GM12878 (cell line): ENCODE measurements around the gene BBS2. TPM values are rescaled to one million over a fixed set of nuclear protein-coding genes. Genes with fewer than 3 reads are reported as not detected.

Source experiments
- ATAC-seq: fragments of 200-7000 bp; cut with Tn5 transposase; 3 replicates; pipeline ENCODE4 v1.9.1; 2020; ENCODE audit warnings: mild to moderate bottlenecking, moderate library complexity
- Bru-seq: library from RNA; stranded (reverse); fragments of 400-500 nt; gene quantifications from one replicate; lab custom pipeline; 2021; lab: Mats Ljungman, UMichigan
- BruChase-seq, 2 experiments: library from RNA; stranded (reverse); fragments of 400-500 nt; gene quantifications; one replicate each; lab custom pipeline; 2021; lab: Mats Ljungman, UMichigan
- BruUV-seq: library from RNA; stranded (reverse); fragments of 400-500 nt; replicated peaks from 2 replicates; lab custom pipeline; 2021; lab: Mats Ljungman, UMichigan
- CTCF ChIA-PET: fragments of 300-600 bp; sonication (Branson Sonifier 250); formaldehyde crosslinking; extraction: SDS; loops from one replicate; lab custom pipeline; 2021; ENCODE audit warnings: inconsistent platforms; lab: Yijun Ruan, JAX
- POLR2A ChIA-PET: fragments of 350-600 bp; formaldehyde crosslinking; extraction: SDS; loops from one replicate; lab custom pipeline; 2021; ENCODE audit warnings: inconsistent platforms; lab: Charles Lee
- RAD21 ChIA-PET: fragments of 300-600 bp; sonication (Branson Sonifier 250); formaldehyde crosslinking; loops from one replicate; lab custom pipeline; 2023; ENCODE audit warnings: antibody characterized with exemption; ENCODE audit not compliant: unreplicated experiment; lab: Charles Lee
- SMC1A ChIA-PET: fragments of 300-600 bp; sonication (Branson Sonifier 250); formaldehyde crosslinking; loops from one replicate; lab custom pipeline; 2023; ENCODE audit not compliant: unreplicated experiment, uncharacterized antibody; lab: Charles Lee
- DNase-seq: peaks from one replicate; pipeline ENCODE4 v3.0.0-alpha.2; 2011; ENCODE audit warnings: low read depth, low spot score
- FAIRE-seq: peaks from 3 replicates; lab custom pipeline; 2011; peaks lifted over from hg19 to GRCh38; lab: Jason Lieb, UNC
- H2AFZ ChIP-seq: 2 replicates; pipeline ENCODE4 v1.6.0; 2011; ENCODE audit warnings: low read depth, low read length, control low read depth; ENCODE audit not compliant: control insufficient read depth
- H3K27ac ChIP-seq: 2 replicates; pipeline ENCODE4 v1.5.1; 2011; ENCODE audit warnings: control low read depth; ENCODE audit not compliant: control insufficient read depth, insufficient read depth
- H3K27me3 ChIP-seq, 2 experiments: replicated peaks in 1 of 2; 2 replicates each; pipeline versions ENCODE4 v1.6.0 to v1.6.1; 2011; ENCODE audit warnings: low read length in 1 of 2; ENCODE audit not compliant: control insufficient read depth in 2 of 2, insufficient read depth in 2 of 2
- H3K36me3 ChIP-seq, 2 experiments: 2 replicates each; pipeline ENCODE4 v1.5.1; 2011; ENCODE audit warnings: low read length in 1 of 2; ENCODE audit not compliant: control insufficient read depth in 2 of 2, insufficient read depth in 2 of 2
- H3K4me1 ChIP-seq: 2 replicates; pipeline ENCODE4 v1.6.1; 2011; ENCODE audit warnings: mild to moderate bottlenecking, low read length, moderate library complexity, mixed read lengths; ENCODE audit not compliant: control insufficient read depth, insufficient read depth
- H3K4me2 ChIP-seq: 2 replicates; pipeline ENCODE4 v1.6.0; 2011; ENCODE audit warnings: control low read depth; ENCODE audit not compliant: control insufficient read depth, insufficient read depth
- H3K4me3 ChIP-seq: fragments of 200-600 bp; sonication (generic); 2 replicates; pipeline ENCODE4 v1.5.1; 2016
- H3K79me2 ChIP-seq: 2 replicates; pipeline ENCODE4 v1.6.0; 2011; ENCODE audit warnings: low read length; ENCODE audit not compliant: control insufficient read depth, insufficient read depth
- H3K9ac ChIP-seq: 2 replicates; pipeline ENCODE4 v1.8.0; 2011; ENCODE audit warnings: low read length, control low read depth, mixed read lengths; ENCODE audit not compliant: control insufficient read depth, insufficient read depth
- H3K9me3 ChIP-seq: replicated peaks from 3 replicates; pipeline ENCODE4 v1.5.1; 2011; ENCODE audit warnings: mild to moderate bottlenecking, low read length; ENCODE audit not compliant: control insufficient read depth, insufficient read depth
- H4K20me1 ChIP-seq: 2 replicates; pipeline ENCODE4 v1.6.0; 2011; ENCODE audit not compliant: control insufficient read depth, insufficient read depth
- CBX5 ChIP-seq: sonication (generic); IDR thresholded peaks from 2 replicates; pipeline ENCODE4 v1.6.1; 2016; ENCODE audit warnings: low read depth, moderate library complexity, mild to moderate bottlenecking, inconsistent platforms
- CREB1 ChIP-seq: IDR thresholded peaks from 2 replicates; pipeline ENCODE4 v1.6.1; 2012; ENCODE audit warnings: low read depth, mild to moderate bottlenecking, inconsistent platforms
- EED ChIP-seq: sonication (generic); IDR thresholded peaks from 2 replicates; pipeline ENCODE4 v1.6.1; 2016; ENCODE audit warnings: antibody characterized with exemption, low read depth
- FOS ChIP-seq: IDR thresholded peaks from 3 replicates; pipeline ENCODE4 v1.6.1; 2011; ENCODE audit warnings: borderline replicate concordance; ENCODE audit not compliant: insufficient read length; ENCODE audit errors: extremely low read depth
- HSF1 ChIP-seq: fragments of 150-350 bp; IDR thresholded peaks from 2 replicates; pipeline ENCODE4 v1.6.1; 2014; ENCODE audit warnings: mild to moderate bottlenecking, low read depth, low read length
- LARP7 ChIP-seq: fragments of 450-650 bp; IDR thresholded peaks from 2 replicates; pipeline ENCODE4 v1.6.1; 2017; ENCODE audit warnings: mild to moderate bottlenecking
- MTA2 ChIP-seq: fragments of 450-650 bp; IDR thresholded peaks from 2 replicates; pipeline ENCODE4 v1.6.1; 2016; ENCODE audit warnings: low read depth, mild to moderate bottlenecking, moderate library complexity
- NFXL1 ChIP-seq: fragments of 450-650 bp; IDR thresholded peaks from 2 replicates; pipeline ENCODE4 v1.6.1; 2017; ENCODE audit warnings: antibody characterized with exemption, mild to moderate bottlenecking, borderline replicate concordance
- RAD51 ChIP-seq: fragments of 450-650 bp; IDR thresholded peaks from 2 replicates; pipeline ENCODE4 v1.6.1; 2016; ENCODE audit warnings: moderate library complexity, mild to moderate bottlenecking, inconsistent platforms
- SMAD5 ChIP-seq: IDR thresholded peaks from 2 replicates; pipeline ENCODE4 v1.6.1; 2016; ENCODE audit warnings: antibody characterized with exemption, low read depth
- SUZ12 ChIP-seq: fragments of 200-600 bp; sonication (generic); IDR thresholded peaks from one replicate; pipeline ENCODE4 v1.6.1; 2018; ENCODE audit warnings: antibody characterized with exemption, mild to moderate bottlenecking; ENCODE audit not compliant: unreplicated experiment
- TAF1 ChIP-seq: IDR thresholded peaks from 2 replicates; pipeline ENCODE4 v1.6.1; 2011; ENCODE audit warnings: mild to moderate bottlenecking, low read depth, low read length, borderline replicate concordance
- WGBS: methylation state at CpG from one replicate; pipeline ENCODE4 v1.1.6; 2016; ENCODE audit warnings: low lambda C conversion rate; ENCODE audit not compliant: insufficient replicate concordance, insufficient coverage; ENCODE audit errors: missing lambda C conversion rate; 5-methylcytosine and 5-hydroxymethylcytosine counted together
- in situ Hi-C: fragments of 300-500 bp; cut with MboI; formaldehyde crosslinking; loops from 9 replicates; pipeline ENCODE4 v1.14.3; 2018; ENCODE audit warnings: mixed read lengths
- intact Hi-C: fragments of 100-400 bp; cut with micrococcal nuclease; formaldehyde crosslinking; loops from one replicate; pipeline ENCODE4 v1.14.2; 2022; ENCODE audit not compliant: unreplicated experiment
- long read RNA-seq, 2 experiments: library from polyadenylated mRNA; unstranded; transcript quantifications; one replicate each; pipeline ENCODE4 v2.0.0, GENCODE V29; 2019 to 2020
- polyA minus RNA-seq, 3 experiments: library from RNA; depleted of rRNA, polyadenylated mRNA; stranded (reverse); fragments of >200 nt; gene quantifications; 2 replicates each; pipeline ENCODE4 v1.2.3, GENCODE V29; 2011
- polyA plus RNA-seq, 11 experiments: library from polyadenylated mRNA; depleted of rRNA in 4 of 11; unstranded in 6 of 11; stranded (reverse) in 5 of 11; fragments of >200 nt; fragmentation: Nextera tagmentation in 4 of 11; fragmentation: Illumina TruSeq in 1 of 11; extraction: Ambion mirVana in 4 of 11; extraction: Trizol in 1 of 11; gene quantifications; 1 replicate in 1 of 11; 2 replicates in 10 of 11; pipeline versions ENCODE4 v1.2.1 to v1.2.3, GENCODE V29; 2011 to 2016; ENCODE audit warnings: inconsistent platforms in 2 of 11, missing spikeins in 2 of 11, low read depth in 1 of 11
- total RNA-seq, 4 experiments: library from RNA; depleted of rRNA in 3 of 4; stranded (reverse); fragments of >200 nt in 3 of 4; fragmentation: Illumina TruSeq in 1 of 4; extraction: Trizol in 1 of 4; gene quantifications; 2 replicates each; pipeline versions ENCODE4 v1.2.1 to v1.2.3, GENCODE V29; 2013 to 2021
- TF ChIP-seq, protein P1 (sequence below): fragments of 450-650 bp; IDR thresholded peaks from 2 replicates; pipeline ENCODE4 v1.6.1; 2016; ENCODE audit warnings: mild to moderate bottlenecking

The BBS2 gene, protein sequence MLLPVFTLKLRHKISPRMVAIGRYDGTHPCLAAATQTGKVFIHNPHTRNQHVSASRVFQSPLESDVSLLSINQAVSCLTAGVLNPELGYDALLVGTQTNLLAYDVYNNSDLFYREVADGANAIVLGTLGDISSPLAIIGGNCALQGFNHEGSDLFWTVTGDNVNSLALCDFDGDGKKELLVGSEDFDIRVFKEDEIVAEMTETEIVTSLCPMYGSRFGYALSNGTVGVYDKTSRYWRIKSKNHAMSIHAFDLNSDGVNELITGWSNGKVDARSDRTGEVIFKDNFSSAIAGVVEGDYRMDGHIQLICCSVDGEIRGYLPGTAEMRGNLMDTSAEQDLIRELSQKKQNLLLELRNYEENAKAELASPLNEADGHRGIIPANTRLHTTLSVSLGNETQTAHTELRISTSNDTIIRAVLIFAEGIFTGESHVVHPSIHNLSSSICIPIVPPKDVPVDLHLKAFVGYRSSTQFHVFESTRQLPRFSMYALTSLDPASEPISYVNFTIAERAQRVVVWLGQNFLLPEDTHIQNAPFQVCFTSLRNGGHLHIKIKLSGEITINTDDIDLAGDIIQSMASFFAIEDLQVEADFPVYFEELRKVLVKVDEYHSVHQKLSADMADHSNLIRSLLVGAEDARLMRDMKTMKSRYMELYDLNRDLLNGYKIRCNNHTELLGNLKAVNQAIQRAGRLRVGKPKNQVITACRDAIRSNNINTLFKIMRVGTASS
- 48.6 and 53.6 TPM in 2 replicates for total RNA-seq (2013; cell fraction: nucleolus; rRNA removed)
- 12.5 and 17.6 TPM in 2 replicates for total RNA-seq (2014; rRNA removed)
- 16.3 and 16.5 TPM in 2 replicates for total RNA-seq (2014; rRNA removed; fragmentation: Illumina TruSeq; extraction: Trizol)
- 10.0 and 10.5 TPM in 2 replicates for total RNA-seq (2021)
- 9.3 TPM for polyA plus RNA-seq (2011; ENCODE audit: low read depth)
- 38.3 and 49.5 TPM in 2 replicates for polyA plus RNA-seq (2011; rRNA removed)
- 15.8 and 18.2 TPM in 2 replicates for polyA plus RNA-seq (2011; cell fraction: cytosol; rRNA removed)
- polyA plus RNA-seq (2011; cell fraction: nucleus; rRNA removed), result 53.6 and 56.8 TPM in 2 replicates
- polyA plus RNA-seq (2012), result 14.6 and 20.0 TPM in 2 replicates
- polyA plus RNA-seq (2014; fragmentation: Illumina TruSeq; extraction: Trizol), result 14.6 and 16.2 TPM in 2 replicates
- polyA plus RNA-seq (2014; fragmentation: Nextera tagmentation; extraction: Ambion mirVana), result 1 to 10 TPM; 4.9 to 8.4 TPM
- 13.2 and 17.1 TPM in 2 replicates for polyA plus RNA-seq (2014; rRNA removed)
- 10 to 100 TPM; 18.9 to 24.6 TPM for polyA plus RNA-seq (2016; fragmentation: Nextera tagmentation; extraction: Ambion mirVana)
- 13.4 and 32.1 TPM in 2 replicates for polyA minus RNA-seq (2011; rRNA and poly(A)+ RNA removed)
- 11.6 and 12.6 TPM in 2 replicates for polyA minus RNA-seq (2011; cell fraction: cytosol; rRNA and poly(A)+ RNA removed)
- 12.2 and 15.1 TPM in 2 replicates for polyA minus RNA-seq (2011; cell fraction: nucleus; rRNA and poly(A)+ RNA removed)
- Bru-seq, nascent RNA, result percentile 62 among the genes with signal in this experiment
- BruChase-seq, experiment 1, labeled RNA remaining after a 6-hour chase, result percentile 64 among the genes with signal in this experiment
- BruChase-seq, experiment 2, labeled RNA remaining after a 2-hour chase, result percentile 65 among the genes with signal in this experiment
- long read RNA-seq, experiment 1, transcript BBS2-201 (17 exons, 2,963 nt), result major isoform, 9 of 13 reads
- long read RNA-seq, experiment 1, partial matches to known transcripts, result 1 of 13 reads
- long read RNA-seq, experiment 1, other reads (novel, unspliced or antisense), result 3 of 13 reads
- long read RNA-seq, experiment 2, transcript BBS2-201 (17 exons, 2,963 nt), result major isoform, 46 of 80 reads
- long read RNA-seq, experiment 2, partial matches to known transcripts, result 6 of 80 reads
- long read RNA-seq, experiment 2, other reads (novel, unspliced or antisense), result 28 of 80 reads

DNA sequence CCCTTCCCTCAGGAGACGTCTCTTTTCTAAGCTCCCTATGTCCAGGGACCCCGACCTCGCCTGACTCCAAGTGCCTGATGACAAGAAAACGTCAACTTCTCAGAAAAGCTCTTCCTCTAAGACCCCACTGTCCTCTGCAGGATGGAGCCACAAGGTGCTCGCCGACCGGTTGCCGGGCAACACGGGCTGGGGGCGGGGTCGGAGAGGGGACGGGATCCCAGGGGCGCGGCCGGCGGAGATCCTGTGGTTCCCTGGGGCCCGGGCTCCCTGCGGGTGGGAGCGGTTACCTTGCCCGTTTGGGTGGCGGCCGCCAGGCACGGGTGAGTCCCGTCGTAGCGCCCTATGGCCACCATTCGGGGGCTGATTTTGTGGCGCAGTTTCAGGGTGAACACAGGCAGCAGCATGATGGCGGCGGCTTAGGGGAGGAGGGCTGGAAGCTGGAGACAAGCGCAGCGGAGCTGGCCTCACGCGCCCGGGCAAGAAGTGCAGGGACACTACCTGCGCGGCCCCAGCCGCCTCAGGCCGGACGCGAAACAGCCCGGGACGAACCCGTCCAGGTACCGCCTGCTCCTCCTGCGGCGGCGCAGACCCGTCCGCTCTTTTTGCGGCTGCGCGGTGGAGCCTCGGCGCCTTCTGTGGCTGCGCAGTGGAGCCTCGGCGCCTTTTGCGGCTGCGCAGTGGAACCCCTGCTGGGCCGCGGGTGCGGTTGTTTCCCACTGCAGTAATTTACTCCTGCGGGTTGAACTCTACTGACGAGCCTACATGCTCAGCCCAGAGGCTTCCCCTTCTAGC is at the start of gene BBS2:
BBS2 (minus strand) TSS at position 566 of the 792 bp plus-strand sequence; CDS start at position 404, 162 bp downstream.
- ChIA-PET SMC1A (no interaction called here), RAD21 (interaction anchor here (0.6 to 1.1 kb wide), 3 partner anchors 9 to 91 kb away, joined by 3 read pairs; partner anchors contain the start of genes NUDT21 and OGFOD1), POLR2A (no interaction called here), CTCF (no interaction called here)
- Histone ChIP-seq H3K79me2 (no peaks in the 10 kb centered on the region), H2AFZ (peak within 1 kb of the TSS; percentile 97), H3K4me2 (peak within 1 kb of the TSS; percentile 79), H3K4me1 (no peaks in the 10 kb centered on the region; the same call in 1 of the 2 replicates), H3K36me3 (no peaks in the 10 kb centered on the region), H3K9me3 (no peaks in the 10 kb centered on the region; the same call in 2 of the 3 replicates), H3K27me3 (no peaks in the 10 kb centered on the region), H3K9ac (peak within 1 kb of the TSS; percentile 67), H3K27ac (peak within 1 kb of the TSS; percentile 62), H4K20me1 (no peaks in the 10 kb centered on the region), H3K4me3 (peak within 1 kb of the TSS; percentile 85)
- WGBS, result 1% methylated on average over 64 of the region's 65 CpGs
- FAIRE-seq (peak; percentile 93), DNase-seq (peak; percentile 47), ATAC-seq (peak; percentile 96)
- in situ Hi-C loops (no loop called here), intact Hi-C loops (no loop called here)
- BruUV-seq, result no TSS peak
- peak; percentile 92 for TF ChIP-seq LARP7
- no peak for TF ChIP-seq EED
- no peak for TF ChIP-seq RAD51
- peak; percentile 50; the same call in 1 of the 2 replicates for TF ChIP-seq TAF1
- no peak for TF ChIP-seq MTA2
- no peak for TF ChIP-seq NFXL1
- TF ChIP-seq HSF1, result no peak
- no peak for TF ChIP-seq SUZ12
- no peak for TF ChIP-seq CREB1
- TF ChIP-seq SMAD5, result no peak
- TF ChIP-seq CBX5, result no peak
- TF ChIP-seq, protein P1, sequence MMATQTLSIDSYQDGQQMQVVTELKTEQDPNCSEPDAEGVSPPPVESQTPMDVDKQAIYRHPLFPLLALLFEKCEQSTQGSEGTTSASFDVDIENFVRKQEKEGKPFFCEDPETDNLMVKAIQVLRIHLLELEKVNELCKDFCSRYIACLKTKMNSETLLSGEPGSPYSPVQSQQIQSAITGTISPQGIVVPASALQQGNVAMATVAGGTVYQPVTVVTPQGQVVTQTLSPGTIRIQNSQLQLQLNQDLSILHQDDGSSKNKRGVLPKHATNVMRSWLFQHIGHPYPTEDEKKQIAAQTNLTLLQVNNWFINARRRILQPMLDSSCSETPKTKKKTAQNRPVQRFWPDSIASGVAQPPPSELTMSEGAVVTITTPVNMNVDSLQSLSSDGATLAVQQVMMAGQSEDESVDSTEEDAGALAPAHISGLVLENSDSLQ, result no peak
- TF ChIP-seq FOS, result no peak
